HEK293 (cell line): ENCODE data around the gene SRPK3.

ENCODE experiments used
- CTCF ChIA-PET: fragments of 350-600 bp; formaldehyde crosslinking; extraction: SDS; loops from one replicate; lab custom pipeline; 2021; ENCODE audit warnings: antibody characterized with exemption; lab: Yijun Ruan, JAX
- POLR2A ChIA-PET: fragments of 300-600 bp; formaldehyde crosslinking; extraction: SDS; loops from one replicate; lab custom pipeline; 2020; ENCODE audit warnings: antibody characterized with exemption, inconsistent platforms; lab: Yijun Ruan, JAX
- H3K27ac ChIP-seq: fragments of 200-500 bp; sonication (Bioruptor generic); 2 replicates; pipeline ENCODE4 v1.5.1; 2014; ENCODE audit warnings: low read depth, low read length, control low read depth, inconsistent platforms; ENCODE audit errors: extremely low read depth
- H3K36me3 ChIP-seq, 2 experiments: fragments of 200-500 bp in 1 of 2; sonication (Bioruptor generic) in 1 of 2; 1 replicate in 1 of 2; 2 replicates in 1 of 2; pipeline ENCODE4 v1.5.1; 2014 to 2017; ENCODE audit warnings: inconsistent platforms in 2 of 2, low read length in 2 of 2; ENCODE audit not compliant: control insufficient read depth in 2 of 2, insufficient read depth in 1 of 2
- H3K4me1 ChIP-seq: fragments of 200-500 bp; sonication (Bioruptor generic); 2 replicates; pipeline ENCODE4 v1.5.1; 2014; ENCODE audit warnings: mild to moderate bottlenecking, low read length, inconsistent platforms; ENCODE audit not compliant: control insufficient read depth, insufficient read depth
- H3K4me3 ChIP-seq: 2 replicates; pipeline ENCODE4 v1.5.1; 2011; ENCODE audit warnings: low read depth, mild to moderate bottlenecking, control low read depth, low read length, moderate library complexity
- H3K9me3 ChIP-seq: fragments of 200-500 bp; sonication (Bioruptor generic); 2 replicates; pipeline ENCODE4 v1.5.1; 2014; ENCODE audit warnings: low read depth, low read length, inconsistent platforms; ENCODE audit not compliant: control insufficient read depth, insufficient read depth
- BCL11A ChIP-seq: fragments of 450-650 bp; formaldehyde crosslinking; IDR thresholded peaks from 2 replicates; pipeline ENCODE4 v1.5.1; 2016; ENCODE audit warnings: low read depth, missing biosample characterization, missing genetic modification characterization
- GLI2 ChIP-seq: fragments of 450-650 bp; formaldehyde crosslinking; IDR thresholded peaks from 2 replicates; pipeline ENCODE4; 2017; ENCODE audit warnings: missing biosample characterization, missing genetic modification characterization, low read depth, borderline replicate concordance
- GLIS2 ChIP-seq: fragments of 450-650 bp; formaldehyde crosslinking; IDR thresholded peaks from 2 replicates; pipeline ENCODE4 v1.5.1; 2016; ENCODE audit warnings: missing biosample characterization, missing genetic modification characterization
- KLF9 ChIP-seq: fragments of 450-650 bp; formaldehyde crosslinking; IDR thresholded peaks from 2 replicates; pipeline ENCODE4 v1.5.1; 2016; ENCODE audit warnings: missing biosample characterization, missing genetic modification characterization, low read depth
- SALL2 ChIP-seq: fragments of 450-650 bp; formaldehyde crosslinking; IDR thresholded peaks from 2 replicates; pipeline ENCODE4 v1.5.0; 2017; ENCODE audit warnings: missing biosample characterization, mild to moderate bottlenecking, missing genetic modification characterization, borderline replicate concordance
- TCF7L2 ChIP-seq: IDR thresholded peaks from 2 replicates; pipeline ENCODE4 v1.6.1; 2011; ENCODE audit warnings: low read depth, mild to moderate bottlenecking, inconsistent platforms, low read length, moderate library complexity, borderline replicate concordance
- YY2 ChIP-seq: fragments of 450-650 bp; formaldehyde crosslinking; IDR thresholded peaks from 2 replicates; pipeline ENCODE4 v1.5.1; 2016; ENCODE audit warnings: missing biosample characterization, missing genetic modification characterization
- ZNF157 ChIP-seq: fragments of 450-650 bp; formaldehyde crosslinking; IDR thresholded peaks from 2 replicates; pipeline ENCODE4 v1.5.1; 2016; ENCODE audit warnings: missing biosample characterization, missing genetic modification characterization
- ZNF354C ChIP-seq: fragments of 450-650 bp; formaldehyde crosslinking; IDR thresholded peaks from 2 replicates; pipeline ENCODE4 v1.5.1; 2016; ENCODE audit warnings: missing biosample characterization, missing genetic modification characterization, low read depth, borderline replicate concordance
- ZNF473 ChIP-seq: fragments of 450-650 bp; formaldehyde crosslinking; IDR thresholded peaks from 2 replicates; pipeline ENCODE4 v1.5.1; 2017; ENCODE audit warnings: missing biosample characterization, missing genetic modification characterization
- ZNF514 ChIP-seq: fragments of 450-650 bp; formaldehyde crosslinking; IDR thresholded peaks from 2 replicates; pipeline ENCODE4 v1.5.1; 2016; ENCODE audit warnings: missing biosample characterization, missing genetic modification characterization
- ZNF555 ChIP-seq: fragments of 450-650 bp; formaldehyde crosslinking; conservative IDR thresholded peaks from 2 replicates; pipeline ENCODE4 v1.5.1; 2017; ENCODE audit warnings: missing biosample characterization, mild to moderate bottlenecking, missing genetic modification characterization, inconsistent platforms
- ZNF585B ChIP-seq: fragments of 450-650 bp; formaldehyde crosslinking; IDR thresholded peaks from 2 replicates; pipeline ENCODE4 v1.5.1; 2016; ENCODE audit warnings: missing biosample characterization, missing genetic modification characterization
- ZSCAN30 ChIP-seq: fragments of 450-650 bp; IDR thresholded peaks from 2 replicates; pipeline ENCODE4 v1.5.1; 2018; ENCODE audit warnings: missing biosample characterization, mild to moderate bottlenecking, missing genetic modification characterization, moderate library complexity
- TF ChIP-seq, protein P1 (sequence below): fragments of 450-650 bp; formaldehyde crosslinking; IDR thresholded peaks from 2 replicates; pipeline ENCODE4 v1.5.1; 2016; ENCODE audit warnings: missing biosample characterization, missing genetic modification characterization
- TF ChIP-seq, protein P2 (sequence below): fragments of 450-650 bp; formaldehyde crosslinking; IDR thresholded peaks from 2 replicates; pipeline ENCODE4 v1.5.1; 2016; ENCODE audit warnings: missing biosample characterization, missing genetic modification characterization, low read depth
- TF ChIP-seq, protein P3 (sequence below): fragments of 450-650 bp; formaldehyde crosslinking; IDR thresholded peaks from 2 replicates; pipeline ENCODE4 v1.5.1; 2016; ENCODE audit warnings: missing biosample characterization, missing genetic modification characterization
- TF ChIP-seq, protein P4 (sequence below): fragments of 450-650 bp; formaldehyde crosslinking; IDR thresholded peaks from 2 replicates; pipeline ENCODE4 v1.5.1; 2016; ENCODE audit warnings: missing biosample characterization, missing genetic modification characterization

SRPK3 gene

GRCh38 chrX:153782313-153782712, 1.5 kb downstream of the SRPK3 start (continued):
- TF ChIP-seq, protein P1, sequence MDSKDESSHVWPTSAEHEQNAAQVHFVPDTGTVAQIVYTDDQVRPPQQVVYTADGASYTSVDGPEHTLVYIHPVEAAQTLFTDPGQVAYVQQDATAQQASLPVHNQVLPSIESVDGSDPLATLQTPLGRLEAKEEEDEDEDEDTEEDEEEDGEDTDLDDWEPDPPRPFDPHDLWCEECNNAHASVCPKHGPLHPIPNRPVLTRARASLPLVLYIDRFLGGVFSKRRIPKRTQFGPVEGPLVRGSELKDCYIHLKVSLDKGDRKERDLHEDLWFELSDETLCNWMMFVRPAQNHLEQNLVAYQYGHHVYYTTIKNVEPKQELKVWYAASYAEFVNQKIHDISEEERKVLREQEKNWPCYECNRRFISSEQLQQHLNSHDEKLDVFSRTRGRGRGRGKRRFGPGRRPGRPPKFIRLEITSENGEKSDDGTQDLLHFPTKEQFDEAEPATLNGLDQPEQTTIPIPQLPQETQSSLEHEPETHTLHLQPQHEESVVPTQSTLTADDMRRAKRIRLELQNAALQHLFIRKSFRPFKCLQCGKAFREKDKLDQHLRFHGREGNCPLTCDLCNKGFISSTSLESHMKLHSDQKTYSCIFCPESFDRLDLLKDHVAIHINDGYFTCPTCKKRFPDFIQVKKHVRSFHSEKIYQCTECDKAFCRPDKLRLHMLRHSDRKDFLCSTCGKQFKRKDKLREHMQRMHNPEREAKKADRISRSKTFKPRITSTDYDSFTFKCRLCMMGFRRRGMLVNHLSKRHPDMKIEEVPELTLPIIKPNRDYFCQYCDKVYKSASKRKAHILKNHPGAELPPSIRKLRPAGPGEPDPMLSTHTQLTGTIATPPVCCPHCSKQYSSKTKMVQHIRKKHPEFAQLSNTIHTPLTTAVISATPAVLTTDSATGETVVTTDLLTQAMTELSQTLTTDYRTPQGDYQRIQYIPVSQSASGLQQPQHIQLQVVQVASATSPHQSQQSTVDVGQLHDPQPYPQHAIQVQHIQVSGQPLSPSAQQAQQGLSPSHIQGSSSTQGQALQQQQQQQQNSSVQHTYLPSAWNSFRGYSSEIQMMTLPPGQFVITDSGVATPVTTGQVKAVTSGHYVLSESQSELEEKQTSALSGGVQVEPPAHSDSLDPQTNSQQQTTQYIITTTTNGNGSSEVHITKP: peak; percentile 65
- TF ChIP-seq ZNF354C (tag by site-specific recombination) (no peak), SALL2 (tag by site-specific recombination) (no peak), BCL11A (tag by site-specific recombination) (no peak), ZNF514 (no peak)
- TF ChIP-seq, protein P2, sequence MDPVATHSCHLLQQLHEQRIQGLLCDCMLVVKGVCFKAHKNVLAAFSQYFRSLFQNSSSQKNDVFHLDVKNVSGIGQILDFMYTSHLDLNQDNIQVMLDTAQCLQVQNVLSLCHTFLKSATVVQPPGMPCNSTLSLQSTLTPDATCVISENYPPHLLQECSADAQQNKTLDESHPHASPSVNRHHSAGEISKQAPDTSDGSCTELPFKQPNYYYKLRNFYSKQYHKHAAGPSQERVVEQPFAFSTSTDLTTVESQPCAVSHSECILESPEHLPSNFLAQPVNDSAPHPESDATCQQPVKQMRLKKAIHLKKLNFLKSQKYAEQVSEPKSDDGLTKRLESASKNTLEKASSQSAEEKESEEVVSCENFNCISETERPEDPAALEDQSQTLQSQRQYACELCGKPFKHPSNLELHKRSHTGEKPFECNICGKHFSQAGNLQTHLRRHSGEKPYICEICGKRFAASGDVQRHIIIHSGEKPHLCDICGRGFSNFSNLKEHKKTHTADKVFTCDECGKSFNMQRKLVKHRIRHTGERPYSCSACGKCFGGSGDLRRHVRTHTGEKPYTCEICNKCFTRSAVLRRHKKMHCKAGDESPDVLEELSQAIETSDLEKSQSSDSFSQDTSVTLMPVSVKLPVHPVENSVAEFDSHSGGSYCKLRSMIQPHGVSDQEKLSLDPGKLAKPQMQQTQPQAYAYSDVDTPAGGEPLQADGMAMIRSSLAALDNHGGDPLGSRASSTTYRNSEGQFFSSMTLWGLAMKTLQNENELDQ (tag by site-specific recombination): no peak
- TF ChIP-seq, all 188 proteins: peak for 4

DNA sequence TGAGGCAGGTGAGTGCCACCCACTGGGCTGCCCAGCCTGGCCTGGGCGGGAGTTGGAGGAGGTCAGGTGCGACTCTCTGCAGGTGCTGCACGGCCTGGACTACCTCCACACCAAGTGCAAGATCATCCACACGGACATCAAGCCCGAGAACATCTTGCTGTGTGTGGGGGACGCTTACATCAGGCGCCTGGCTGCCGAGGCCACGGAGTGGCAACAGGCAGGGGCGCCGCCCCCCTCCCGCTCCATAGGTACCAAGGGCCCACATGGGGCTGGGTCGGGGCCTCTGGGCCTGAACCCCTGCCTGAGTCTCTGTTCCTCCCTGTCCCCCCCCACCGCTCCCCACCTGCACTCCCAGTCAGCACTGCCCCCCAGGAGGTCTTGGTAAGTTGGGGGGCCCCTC, 2.0 kb downstream of the SRPK3 start:
- no peaks in the 10 kb centered on the region for H3K4me1 ChIP-seq
- ChIA-PET CTCF (interaction anchor here (1.3 to 2.0 kb wide), 2 partner anchors 11 to 19 kb away, joined by 3 to 10 read pairs; partner anchors contain the start of gene PLXNB3), POLR2A (interaction anchor here (1.2 to 2.5 kb wide), 3 partner anchors 17 to 152 kb away, joined by 3 to 7 read pairs (median 3); partner anchors contain the start of gene NAA10)
- TF ChIP-seq, protein P3, sequence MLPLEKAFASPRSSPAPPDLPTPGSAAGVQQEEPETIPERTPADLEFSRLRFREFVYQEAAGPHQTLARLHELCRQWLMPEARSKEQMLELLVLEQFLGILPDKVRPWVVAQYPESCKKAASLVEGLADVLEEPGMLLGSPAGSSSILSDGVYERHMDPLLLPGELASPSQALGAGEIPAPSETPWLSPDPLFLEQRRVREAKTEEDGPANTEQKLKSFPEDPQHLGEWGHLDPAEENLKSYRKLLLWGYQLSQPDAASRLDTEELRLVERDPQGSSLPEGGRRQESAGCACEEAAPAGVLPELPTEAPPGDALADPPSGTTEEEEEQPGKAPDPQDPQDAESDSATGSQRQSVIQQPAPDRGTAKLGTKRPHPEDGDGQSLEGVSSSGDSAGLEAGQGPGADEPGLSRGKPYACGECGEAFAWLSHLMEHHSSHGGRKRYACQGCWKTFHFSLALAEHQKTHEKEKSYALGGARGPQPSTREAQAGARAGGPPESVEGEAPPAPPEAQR: no peak
- TF ChIP-seq KLF9 (tag by site-specific recombination): no peak
- no peak for TF ChIP-seq YY2
- no peak for TF ChIP-seq GLI2
- TF ChIP-seq, protein P4, sequence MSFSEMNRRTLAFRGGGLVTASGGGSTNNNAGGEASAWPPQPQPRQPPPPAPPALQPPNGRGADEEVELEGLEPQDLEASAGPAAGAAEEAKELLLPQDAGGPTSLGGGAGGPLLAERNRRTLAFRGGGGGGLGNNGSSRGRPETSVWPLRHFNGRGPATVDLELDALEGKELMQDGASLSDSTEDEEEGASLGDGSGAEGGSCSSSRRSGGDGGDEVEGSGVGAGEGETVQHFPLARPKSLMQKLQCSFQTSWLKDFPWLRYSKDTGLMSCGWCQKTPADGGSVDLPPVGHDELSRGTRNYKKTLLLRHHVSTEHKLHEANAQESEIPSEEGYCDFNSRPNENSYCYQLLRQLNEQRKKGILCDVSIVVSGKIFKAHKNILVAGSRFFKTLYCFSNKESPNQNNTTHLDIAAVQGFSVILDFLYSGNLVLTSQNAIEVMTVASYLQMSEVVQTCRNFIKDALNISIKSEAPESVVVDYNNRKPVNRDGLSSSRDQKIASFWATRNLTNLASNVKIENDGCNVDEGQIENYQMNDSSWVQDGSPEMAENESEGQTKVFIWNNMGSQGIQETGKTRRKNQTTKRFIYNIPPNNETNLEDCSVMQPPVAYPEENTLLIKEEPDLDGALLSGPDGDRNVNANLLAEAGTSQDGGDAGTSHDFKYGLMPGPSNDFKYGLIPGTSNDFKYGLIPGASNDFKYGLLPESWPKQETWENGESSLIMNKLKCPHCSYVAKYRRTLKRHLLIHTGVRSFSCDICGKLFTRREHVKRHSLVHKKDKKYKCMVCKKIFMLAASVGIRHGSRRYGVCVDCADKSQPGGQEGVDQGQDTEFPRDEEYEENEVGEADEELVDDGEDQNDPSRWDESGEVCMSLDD: no peak
- H3K9me3 ChIP-seq: no peaks in the 10 kb centered on the region
- no peak overlapping the region for H3K27ac ChIP-seq
- H3K4me3 ChIP-seq: no peak overlapping the region
- peaks cover 0 to 31% of the 10 kb centered on the region in 2 experiments; a peak in 1 of 3 replicates for H3K36me3 ChIP-seq

GRCh38 chrX:153783378-153784013, 2.7 kb downstream of the SRPK3 start:
- H3K27ac ChIP-seq: no peak overlapping the region
- TF ChIP-seq ZSCAN30 (tag by site-specific recombination): no peak
- TF ChIP-seq ZNF585B (tag by site-specific recombination): no peak
- TF ChIP-seq ZNF473 (tag by site-specific recombination): no peak
- no peak for TF ChIP-seq TCF7L2
- no peak for TF ChIP-seq ZNF157 (tag by site-specific recombination)
- 0 out of 2 replicates have a peak, but pooled peaks have one; percentile 1 for TF ChIP-seq GLIS2
- TF ChIP-seq ZNF555 (tag by site-specific recombination): no peak
- H3K9me3 ChIP-seq: no peaks in the 10 kb centered on the region
- ChIA-PET POLR2A (interaction anchor here (0.5 to 1.5 kb wide), 2 partner anchors 21 to 146 kb away, joined by 3 read pairs; no protein-coding TSS in a partner anchor), CTCF (interaction anchor here (2.0 kb wide), 1 partner anchor 20 kb away, joined by 10 read pairs; the partner anchor contains the start of gene PLXNB3)
- no peaks in the 10 kb centered on the region for H3K4me1 ChIP-seq
- no peak overlapping the region for H3K4me3 ChIP-seq
- H3K36me3 ChIP-seq: peaks cover 0 to 38% of the 10 kb centered on the region in 2 experiments; a peak in 1 of 3 replicates
